Mucosa of gallbladder (tissue), 1 donor: Measurements from ENCODE around the gene BEND4. TPM values are rescaled to one million over a fixed set of nuclear protein-coding genes. Genes with fewer than 3 reads are reported as not detected.

Source experiments
- DNase-seq: peaks from one replicate; pipeline ENCODE4 v3.0.0-alpha.2; 2020; ENCODE audit warnings: low spot score
- total RNA-seq: library from RNA; stranded (reverse); gene quantifications from one replicate; pipeline ENCODE4 v1.2.1, GENCODE V29; 2021
- donor health status: DM: no; HTN: no; CAD: no.

Gene BEND4
- total RNA-seq, 1 donor from 2014 or later: 0.20 TPM

- no peak for DNase-seq
Measured at GRCh38 chr4:42104521-42104920, 47.9 kb downstream of the BEND4 start.

GRCh38 chr4:42101446-42101975 lies 50.9 kb downstream of the BEND4 start:
- DNase-seq: no peak

- no peak for DNase-seq
Measured at GRCh38 chr4:42088386-42088785, 64.1 kb downstream of the BEND4 start.

GRCh38 chr4:42083816-42084215 lies 68.6 kb downstream of the BEND4 start:
- no peak for DNase-seq

GRCh38 chr4:42080306-42080705 lies 72.1 kb downstream of the BEND4 start:
- DNase-seq: no peak

GRCh38 chr4:42078184-42078801 lies 74.2 kb downstream of the BEND4 start:
- no peak for DNase-seq

GRCh38 chr4:42074294-42074693 lies 78.2 kb downstream of the BEND4 start:
- DNase-seq: no peak

GRCh38 chr4:42070463-42070862 lies 82.0 kb downstream of the BEND4 start:
- no peak for DNase-seq

- DNase-seq: no peak
Measured at GRCh38 chr4:42067264-42067663, 85.2 kb downstream of the BEND4 start.

- no peak for DNase-seq
Measured at GRCh38 chr4:42066402-42066801, 86.1 kb downstream of the BEND4 start.

Other genes with a start within 250 kb of the BEND4 start
- gene TMEM33, start 217.2 kb downstream of the BEND4 start, total RNA-seq: 64.3 TPM
- 0.12 TPM for gene DCAF4L1, start 170.9 kb downstream of the BEND4 start, total RNA-seq
- gene SLC30A9, start 162.1 kb downstream of the BEND4 start, total RNA-seq: 51.9 TPM
- 0.58 TPM for gene SHISA3, start 244.8 kb upstream of the BEND4 start, total RNA-seq